IMR-90 (cell line): ENCODE results near the gene PAMR1.
A peak's percentile ranks its signal among the peaks of the same experiment; 100 is the strongest.

ENCODE experiments used
- BHLHE40 ChIP-seq: fragments of 150-350 bp; IDR thresholded peaks from 2 replicates; pipeline ENCODE4 v1.6.1; 2016; ENCODE audit warnings: mild to moderate bottlenecking, low read depth, low read length
- CEBPB ChIP-seq: IDR thresholded peaks from 2 replicates; pipeline ENCODE4 v1.6.1; 2012; ENCODE audit warnings: low read depth, low read length, improper control_type of control experiment
- CTCF ChIP-seq: conservative IDR thresholded peaks from 2 replicates; pipeline ENCODE4 v1.5.1; 2012; ENCODE audit warnings: mild to moderate bottlenecking, low read depth, low read length, improper control_type of control experiment
- ELK1 ChIP-seq: fragments of 150-350 bp; IDR thresholded peaks from 2 replicates; pipeline ENCODE4 v1.6.1; 2016; ENCODE audit warnings: low read depth, mild to moderate bottlenecking, low read length, moderate library complexity, borderline replicate concordance
- FOS ChIP-seq: fragments of 150-350 bp; IDR thresholded peaks from 2 replicates; pipeline ENCODE4 v1.6.1; 2016; ENCODE audit warnings: low read depth, low read length
- MAFK ChIP-seq: IDR thresholded peaks from 2 replicates; pipeline ENCODE4 v1.6.1; 2012; ENCODE audit warnings: low read depth, low read length, improper control_type of control experiment
- MAZ ChIP-seq: IDR thresholded peaks from 2 replicates; pipeline ENCODE4 v1.6.1; 2012; ENCODE audit warnings: low read depth, mild to moderate bottlenecking, low read length, improper control_type of control experiment, moderate library complexity, borderline replicate concordance
- MXI1 ChIP-seq: IDR thresholded peaks from 2 replicates; pipeline ENCODE4 v1.6.1; 2012; ENCODE audit warnings: low read depth, mild to moderate bottlenecking, low read length, moderate library complexity, borderline replicate concordance
- NFE2L2 ChIP-seq: fragments of 150-350 bp; IDR thresholded peaks from 2 replicates; pipeline ENCODE4 v1.6.1; 2016; ENCODE audit warnings: low read depth, mild to moderate bottlenecking, low read length
- POLR2A ChIP-seq: IDR thresholded peaks from 2 replicates; pipeline ENCODE4 v1.6.1; 2012; ENCODE audit warnings: mild to moderate bottlenecking, low read depth, low read length
- RCOR1 ChIP-seq: IDR thresholded peaks from 2 replicates; pipeline ENCODE4 v1.6.1; 2012; ENCODE audit warnings: mild to moderate bottlenecking, low read length, improper control_type of control experiment; ENCODE audit not compliant: insufficient replicate concordance
- SMC3 ChIP-seq: fragments of 150-350 bp; IDR thresholded peaks from 2 replicates; pipeline ENCODE4 v1.6.1; 2016; ENCODE audit warnings: low read depth, mild to moderate bottlenecking, antibody characterized with exemption, low read length, moderate library complexity
- USF2 ChIP-seq: fragments of 150-350 bp; IDR thresholded peaks from 2 replicates; pipeline ENCODE4 v1.6.1; 2017; ENCODE audit warnings: mild to moderate bottlenecking, antibody characterized with exemption, low read length, low read depth

GRCh38 chr11:35563484-35564244, 38.2 kb upstream of the PAMR1 start:
- TF ChIP-seq CTCF (no peak), MAZ (no peak), CEBPB (0 out of 2 replicates have a peak, but pooled peaks have one; percentile 47), POLR2A (no peak), ELK1 (no peak), RCOR1 (no peak), MAFK (no peak), USF2 (no peak), MXI1 (no peak), BHLHE40 (no peak), NFE2L2 (no peak), FOS (no peak), SMC3 (no peak)
